ENCODE data around the gene LUZP2.
"Not testable (repeated sequence)": the region's sequence is repeated elsewhere in the genome, so short reads cannot be mapped to it uniquely, and the experiment has no call there.

Gene LUZP2

GRCh38 chr11:24900960-24901549 lies 404.2 kb downstream of the LUZP2 start:
- DNase-seq (ENCODE audit: low read depth): no peak

GRCh38 chr11:24903555-24903954 lies 406.7 kb downstream of the LUZP2 start:
- DNase-seq (ENCODE audit: low read depth): no peak

GRCh38 chr11:24925091-24925490 lies 428.2 kb downstream of the LUZP2 start:
- DNase-seq (ENCODE audit: low read depth): no peak

GRCh38 chr11:24932110-24933000 lies 435.5 kb downstream of the LUZP2 start:
- no peak for DNase-seq (ENCODE audit: low read depth)

GRCh38 chr11:24934733-24935439 lies 438.0 kb downstream of the LUZP2 start:
- DNase-seq (ENCODE audit: low read depth): no peak

- no peak for DNase-seq (ENCODE audit: low read depth)
These were observed 448.0 kb downstream of the LUZP2 start for GRCh38 chr11:24944891-24945290.

- DNase-seq (ENCODE audit: low read depth): no peak
These were observed 452.6 kb downstream of the LUZP2 start for GRCh38 chr11:24949406-24949805.

- peak; percentile 37 for DNase-seq (ENCODE audit: low read depth)
These were observed 467.0 kb downstream of the LUZP2 start for GRCh38 chr11:24963852-24964251.

GRCh38 chr11:24965748-24966147 lies 468.9 kb downstream of the LUZP2 start:
- peak; percentile 45 for DNase-seq (ENCODE audit: low read depth)

GRCh38 chr11:24993903-24994302 lies 497.1 kb downstream of the LUZP2 start:
- not testable (repeated sequence) for DNase-seq (ENCODE audit: low read depth)

GRCh38 chr11:24999929-25000328 lies 503.1 kb downstream of the LUZP2 start:
- DNase-seq (ENCODE audit: low read depth): not testable (repeated sequence)

- no peak for DNase-seq (ENCODE audit: low read depth)
These were observed 540.6 kb downstream of the LUZP2 start for GRCh38 chr11:25037431-25037830.

- DNase-seq (ENCODE audit: low read depth): no peak
These were observed 541.3 kb downstream of the LUZP2 start for GRCh38 chr11:25038131-25038530.

GRCh38 chr11:25039165-25039564 lies 542.3 kb downstream of the LUZP2 start:
- no peak for DNase-seq (ENCODE audit: low read depth)

GRCh38 chr11:25048632-25049031 lies 551.8 kb downstream of the LUZP2 start:
- no peak for DNase-seq (ENCODE audit: low read depth)

GRCh38 chr11:25052844-25053243 lies 556.0 kb downstream of the LUZP2 start:
- no peak for DNase-seq (ENCODE audit: low read depth)

GRCh38 chr11:25057861-25058260 lies 561.0 kb downstream of the LUZP2 start:
- DNase-seq (ENCODE audit: low read depth): no peak

GRCh38 chr11:25065746-25066145 lies 568.9 kb downstream of the LUZP2 start:
- peak; percentile 59 for DNase-seq (ENCODE audit: low read depth)

GRCh38 chr11:25066706-25067105 lies 569.9 kb downstream of the LUZP2 start:
- DNase-seq (ENCODE audit: low read depth): no peak

- no peak for DNase-seq (ENCODE audit: low read depth)
These were observed 571.6 kb downstream of the LUZP2 start for GRCh38 chr11:25068451-25068850.

GRCh38 chr11:25094085-25094802 lies 597.4 kb downstream of the LUZP2 start:
- DNase-seq (ENCODE audit: low read depth): no peak

GRCh38 chr11:25119416-25119815 lies 622.6 kb downstream of the LUZP2 start:
- no peak for DNase-seq (ENCODE audit: low read depth)
